Measurements from ENCODE around the gene CCDC177.

The CCDC177 gene

GRCh38 chr14:69529563-69529962 is 45.1 kb downstream of the CCDC177 start:
- no peak for DNase-seq (ENCODE audit: low spot score)

GRCh38 chr14:69528930-69529329 is 45.7 kb downstream of the CCDC177 start:
- DNase-seq (ENCODE audit: low spot score), result no peak

- no peak for DNase-seq (ENCODE audit: low spot score)
Measured at GRCh38 chr14:69528143-69528542, 46.5 kb downstream of the CCDC177 start.

- no peak for DNase-seq (ENCODE audit: low spot score)
Measured at GRCh38 chr14:69527635-69528034, 47.0 kb downstream of the CCDC177 start.

GRCh38 chr14:69525896-69526295 is 48.8 kb downstream of the CCDC177 start:
- no peak for DNase-seq (ENCODE audit: low spot score)

- no peak for DNase-seq (ENCODE audit: low spot score)
Measured at GRCh38 chr14:69522026-69522425, 52.6 kb downstream of the CCDC177 start.
